ENCODE results near the gene IGBP1.

IGBP1 gene

GRCh38 chrX:70168238-70169188, 35.3 kb downstream of the IGBP1 start:
- TF ChIP-seq ARNTL (CRISPR knock-in tag; IDR thresholded peaks at IDR 0.05; ENCODE audit: borderline replicate concordance, low read depth) (no peak), ISL1 (CRISPR knock-in tag; IDR thresholded peaks at IDR 0.05) (0 out of 2 replicates have a peak, but pooled peaks have one; percentile 18)

GRCh38 chrX:70169281-70169680, 36.0 kb downstream of the IGBP1 start:
- ATAC-seq = no peak
- TF ChIP-seq CSDC2 (CRISPR knock-in tag; IDR thresholded peaks at IDR 0.05) = no peak

More at GRCh38 chrX:70168238-70169188, 35.3 kb downstream of the IGBP1 start:
- peak; percentile 82 for ATAC-seq

- TF ChIP-seq PPARA (CRISPR knock-in tag; IDR thresholded peaks at IDR 0.05; ENCODE audit: borderline replicate concordance) (no peak), TSHZ2 (CRISPR knock-in tag; IDR thresholded peaks at IDR 0.05) (no peak), ISL1 (CRISPR knock-in tag; IDR thresholded peaks at IDR 0.05) (no peak), GLIS3 (CRISPR knock-in tag; IDR thresholded peaks at IDR 0.05) (no peak), ZNF8 (CRISPR knock-in tag; IDR thresholded peaks at IDR 0.05) (no peak), RARB (CRISPR knock-in tag; IDR thresholded peaks at IDR 0.05) (no peak), ZC3H10 (CRISPR knock-in tag; IDR thresholded peaks at IDR 0.05) (no peak), ZNF70 (CRISPR knock-in tag; IDR thresholded peaks at IDR 0.05) (no peak), CSDC2 (CRISPR knock-in tag; IDR thresholded peaks at IDR 0.05) (no peak), ZFP30 (CRISPR knock-in tag; IDR thresholded peaks at IDR 0.05) (no peak), PATZ1 (CRISPR knock-in tag; IDR thresholded peaks at IDR 0.05; ENCODE audit: borderline replicate concordance) (no peak), CSRNP3 (CRISPR knock-in tag; IDR thresholded peaks at IDR 0.05) (no peak), BACH2 (CRISPR knock-in tag; IDR thresholded peaks at IDR 0.05; ENCODE audit: borderline replicate concordance) (no peak), OSR1 (CRISPR knock-in tag; IDR thresholded peaks at IDR 0.05) (no peak), ZFP3 (CRISPR knock-in tag; IDR thresholded peaks at IDR 0.05) (no peak), TCF4 (CRISPR knock-in tag; IDR thresholded peaks at IDR 0.05; ENCODE audit: borderline replicate concordance) (no peak), ARNTL (CRISPR knock-in tag; IDR thresholded peaks at IDR 0.05; ENCODE audit: borderline replicate concordance, low read depth) (no peak), ESRRG (CRISPR knock-in tag; IDR thresholded peaks at IDR 0.05) (no peak), SNAI2 (CRISPR knock-in tag; IDR thresholded peaks at IDR 0.05) (no peak), POU6F1 (CRISPR knock-in tag; IDR thresholded peaks at IDR 0.05; ENCODE audit: borderline replicate concordance, low read depth) (no peak)
- no peak for ATAC-seq
These were observed 38.4 kb downstream of the IGBP1 start for GRCh38 chrX:70171624-70172023.

GRCh38 chrX:70172221-70172620, 39.0 kb downstream of the IGBP1 start:
- TF ChIP-seq TSHZ2 (CRISPR knock-in tag; IDR thresholded peaks at IDR 0.05) (no peak), POU6F1 (CRISPR knock-in tag; IDR thresholded peaks at IDR 0.05; ENCODE audit: borderline replicate concordance, low read depth) (no peak)
- no peak for ATAC-seq

Data from SK-N-SH treated with all-trans-retinoic acid at 6 μM for 48 hours (cell line).